Measurements from ENCODE around the gene CREB3L2.
A peak's percentile ranks its signal among the peaks of the same experiment; 100 is the strongest.
"Not testable (repeated sequence)": the region's sequence is repeated elsewhere in the genome, so short reads cannot be mapped to it uniquely, and the experiment has no call there.

The CREB3L2 gene

GRCh38 chr7:137926206-137926605 lies 75.7 kb downstream of the CREB3L2 start:
- not testable (repeated sequence) for DNase-seq

GRCh38 chr7:137925754-137926153 lies 76.1 kb downstream of the CREB3L2 start:
- no peak for DNase-seq

- no peak for DNase-seq
These were observed 76.8 kb downstream of the CREB3L2 start for GRCh38 chr7:137925091-137925490.

GRCh38 chr7:137923380-137923779 lies 78.5 kb downstream of the CREB3L2 start:
- no peak for DNase-seq

GRCh38 chr7:137920637-137921399 lies 81.1 kb downstream of the CREB3L2 start:
- no peak for DNase-seq

- no peak for DNase-seq
These were observed 81.9 kb downstream of the CREB3L2 start for GRCh38 chr7:137919987-137920386.

- no peak for DNase-seq
These were observed 84.8 kb downstream of the CREB3L2 start for GRCh38 chr7:137916980-137917645.

- DNase-seq = no peak
These were observed 85.3 kb downstream of the CREB3L2 start for GRCh38 chr7:137916564-137916963.

GRCh38 chr7:137915266-137915665 lies 86.6 kb downstream of the CREB3L2 start:
- no peak for DNase-seq

- no peak for DNase-seq
These were observed 87.9 kb downstream of the CREB3L2 start for GRCh38 chr7:137913985-137914384.

GRCh38 chr7:137909042-137909441 lies 92.8 kb downstream of the CREB3L2 start:
- no peak for DNase-seq

- no peak for DNase-seq
These were observed 93.8 kb downstream of the CREB3L2 start for GRCh38 chr7:137908106-137908505.

- not testable (repeated sequence) for DNase-seq
These were observed 95.2 kb downstream of the CREB3L2 start for GRCh38 chr7:137906636-137907035.

GRCh38 chr7:137904833-137905232 lies 97.1 kb downstream of the CREB3L2 start:
- DNase-seq = no peak

- peak; percentile 80 for DNase-seq
These were observed 98.3 kb downstream of the CREB3L2 start for GRCh38 chr7:137903382-137904169.

GRCh38 chr7:137900137-137900536 lies 101.7 kb downstream of the CREB3L2 start:
- no peak for DNase-seq

- peak; percentile 91 for DNase-seq
These were observed 102.8 kb downstream of the CREB3L2 start for GRCh38 chr7:137898839-137899721.

GRCh38 chr7:137895301-137896221 lies 106.3 kb downstream of the CREB3L2 start:
- DNase-seq = no peak

- DNase-seq = no peak
These were observed 108.6 kb downstream of the CREB3L2 start for GRCh38 chr7:137893143-137893742.

- no peak for DNase-seq
These were observed 110.8 kb downstream of the CREB3L2 start for GRCh38 chr7:137891016-137891655.
